GM23338 (cell line): ENCODE data around the gene PDIA4.

Experiments used
- CREB1 ChIP-seq: fragments of 250-450 bp; sonication (Bioruptor Pico); IDR thresholded peaks from 2 replicates; pipeline ENCODE4 v1.5.0; 2020; ENCODE audit warnings: low read depth, mild to moderate bottlenecking, moderate library complexity
- CTCF ChIP-seq, 2 experiments: fragments of 200-600 bp in 1 of 2; sonication (generic) in 1 of 2; conservative IDR thresholded peaks; 2 replicates each; pipeline versions ENCODE4 v1.5.1 to v1.6.1; 2016 to 2017; ENCODE audit warnings: antibody characterized with exemption in 2 of 2, low read depth in 2 of 2, mild to moderate bottlenecking in 2 of 2, moderate library complexity in 1 of 2
- ETS1 ChIP-seq: IDR thresholded peaks from 2 replicates; pipeline ENCODE4 v1.6.1; 2016; ENCODE audit warnings: antibody characterized with exemption
- EZH2 ChIP-seq: fragments of 200-600 bp; sonication (generic); IDR thresholded peaks from one replicate; pipeline ENCODE4 v1.8.0; 2017; ENCODE audit warnings: antibody characterized with exemption, mild to moderate bottlenecking, low read depth; ENCODE audit not compliant: unreplicated experiment
- EZH2phosphoT487 ChIP-seq: fragments of 200-600 bp; sonication (generic); IDR thresholded peaks from one replicate; pipeline ENCODE4 v1.8.1; 2018; ENCODE audit warnings: antibody characterized with exemption; ENCODE audit not compliant: unreplicated experiment
- JUNB ChIP-seq: IDR thresholded peaks from one replicate; pipeline ENCODE4 v1.6.1; 2016; ENCODE audit warnings: antibody characterized with exemption; ENCODE audit not compliant: unreplicated experiment
- NANOG ChIP-seq: IDR thresholded peaks from 2 replicates; pipeline ENCODE4 v1.6.1; 2016; ENCODE audit warnings: antibody characterized with exemption, borderline replicate concordance
- POLR2AphosphoS5 ChIP-seq: IDR thresholded peaks from 2 replicates; pipeline ENCODE4 v1.6.1; 2016; ENCODE audit warnings: antibody characterized with exemption, low read depth
- REST ChIP-seq: IDR thresholded peaks from one replicate; pipeline ENCODE4 v1.6.1; 2018; ENCODE audit warnings: antibody characterized with exemption; ENCODE audit not compliant: unreplicated experiment
- STAT1 ChIP-seq: IDR thresholded peaks from one replicate; pipeline ENCODE4 v1.6.1; 2016; ENCODE audit warnings: antibody characterized with exemption; ENCODE audit not compliant: unreplicated experiment
- ZNF114 ChIP-seq: fragments of 250-450 bp; sonication (Bioruptor Pico); IDR thresholded peaks from 2 replicates; pipeline ENCODE4 v1.5.0; 2020; ENCODE audit warnings: mild to moderate bottlenecking, moderate library complexity
- ZNF331 ChIP-seq: fragments of 250-450 bp; sonication (Bioruptor Pico); IDR thresholded peaks from 2 replicates; pipeline ENCODE4 v1.5.0; 2020; ENCODE audit warnings: low read depth, mild to moderate bottlenecking, moderate library complexity
- ZNF462 ChIP-seq: fragments of 250-450 bp; sonication (Bioruptor Pico); IDR thresholded peaks from 2 replicates; pipeline ENCODE4 v1.5.0; 2020; ENCODE audit warnings: mild to moderate bottlenecking, moderate library complexity

- TF ChIP-seq EZH2 (no peak), CTCF (conservative IDR thresholded peaks at IDR 0.05; ENCODE audit: low read depth in 2 of 2) (no peak), EZH2phosphoT487 (no peak), STAT1 (no peak), ETS1 (no peak), REST (no peak), JUNB (no peak), POLR2AphosphoS5 (no peak), CREB1 (CRISPR knock-in tag) (no peak), ZNF331 (no peak), ZNF462 (no peak), NANOG (no peak), ZNF114 (no peak)
Observed at GRCh38 chr7:149001427-149002068, 26.8 kb downstream of the PDIA4 start.
